GM23338 (cell line): ENCODE results near the gene TRAPPC2. TPM values are rescaled to one million over a fixed set of nuclear protein-coding genes. Genes with fewer than 3 reads are reported as not detected.

Experiments
- ATAC-seq: fragments of 200-7000 bp; cut with Tn5 transposase; 3 replicates; pipeline ENCODE4 v1.9.1; 2020
- DNase-seq: peaks from one replicate; pipeline ENCODE4 v3.0.0-alpha.2; 2015; ENCODE audit warnings: low spot score
- H2AFZ ChIP-seq: fragments of 200-600 bp; sonication (generic); 2 replicates; pipeline ENCODE4 v1.8.0; 2016; ENCODE audit warnings: antibody characterized with exemption, mild to moderate bottlenecking, moderate library complexity
- H3F3A ChIP-seq: fragments of 200-600 bp; sonication (generic); replicated peaks from 2 replicates; pipeline ENCODE4 v1.8.0; 2017; ENCODE audit warnings: antibody characterized with exemption, mixed run types, low read depth
- H3K27ac ChIP-seq: fragments of 200-600 bp; sonication (generic); 2 replicates; pipeline ENCODE4 v1.6.1; 2016; ENCODE audit warnings: low read depth
- H3K27me3 ChIP-seq: fragments of 200-600 bp; sonication (generic); 2 replicates; pipeline ENCODE4 v1.8.0; 2016; ENCODE audit warnings: mild to moderate bottlenecking, mixed run types, moderate library complexity; ENCODE audit not compliant: insufficient read depth
- H3K36me3 ChIP-seq: fragments of 200-600 bp; sonication (generic); 2 replicates; pipeline ENCODE4 v1.8.0; 2016; ENCODE audit warnings: mild to moderate bottlenecking; ENCODE audit not compliant: insufficient read depth
- H3K4me1 ChIP-seq: fragments of 200-600 bp; sonication (generic); 2 replicates; pipeline ENCODE4 v1.8.0; 2016; ENCODE audit warnings: mild to moderate bottlenecking, moderate library complexity; ENCODE audit not compliant: insufficient read depth
- H3K4me2 ChIP-seq: fragments of 200-600 bp; sonication (generic); 2 replicates; pipeline ENCODE4 v1.7.1; 2017; ENCODE audit warnings: mixed run types
- H3K4me3 ChIP-seq: fragments of 200-600 bp; sonication (generic); 2 replicates; pipeline ENCODE4 v1.6.1; 2016; ENCODE audit warnings: mixed run types
- H3K79me2 ChIP-seq: fragments of 200-600 bp; sonication (generic); replicated peaks from 2 replicates; pipeline ENCODE4 v1.8.0; 2017; ENCODE audit warnings: mild to moderate bottlenecking; ENCODE audit not compliant: insufficient read depth
- H3K9me2 ChIP-seq: fragments of 200-600 bp; sonication (generic); 2 replicates; pipeline ENCODE4 v1.8.0; 2017; ENCODE audit not compliant: insufficient read depth
- H4K20me1 ChIP-seq: fragments of 200-600 bp; sonication (generic); replicated peaks from 2 replicates; pipeline ENCODE4 v1.8.0; 2017; ENCODE audit warnings: mild to moderate bottlenecking; ENCODE audit not compliant: insufficient read depth
- H3K27ac Mint-ChIP-seq: 2 replicates; pipeline ENCODE4 v1.8.0; 2020; ENCODE audit warnings: inconsistent platforms, mild to moderate bottlenecking, moderate library complexity, mixed read lengths
- H3K27me3 Mint-ChIP-seq: 3 replicates; pipeline ENCODE4 v1.8.0; 2022; ENCODE audit warnings: low read depth, mild to moderate bottlenecking, moderate library complexity, mixed read lengths, inconsistent platforms; ENCODE audit not compliant: insufficient read depth, poor library complexity
- H3K36me3 Mint-ChIP-seq: 3 replicates; pipeline ENCODE4 v1.8.0; 2021; ENCODE audit warnings: low read depth, mild to moderate bottlenecking, inconsistent platforms, moderate library complexity, mixed read lengths
- H3K4me1 Mint-ChIP-seq: 3 replicates; pipeline ENCODE4 v1.8.0; 2020; ENCODE audit warnings: mild to moderate bottlenecking, inconsistent platforms, mixed read lengths
- H3K4me3 Mint-ChIP-seq: 3 replicates; pipeline ENCODE4 v1.8.0; 2021; ENCODE audit warnings: moderate library complexity, mild to moderate bottlenecking, inconsistent platforms, mixed read lengths
- H3K9me3 Mint-ChIP-seq: 3 replicates; pipeline ENCODE4 v1.8.0; 2020; ENCODE audit warnings: moderate library complexity, mild to moderate bottlenecking, inconsistent platforms, mixed read lengths
- CREB1 ChIP-seq: fragments of 250-450 bp; sonication (Bioruptor Pico); IDR thresholded peaks from 2 replicates; pipeline ENCODE4 v1.5.0; 2020; ENCODE audit warnings: low read depth, mild to moderate bottlenecking, moderate library complexity
- EZH2 ChIP-seq: fragments of 200-600 bp; sonication (generic); IDR thresholded peaks from one replicate; pipeline ENCODE4 v1.8.0; 2017; ENCODE audit warnings: antibody characterized with exemption, mild to moderate bottlenecking, low read depth; ENCODE audit not compliant: unreplicated experiment
- NANOG ChIP-seq: IDR thresholded peaks from 2 replicates; pipeline ENCODE4 v1.6.1; 2016; ENCODE audit warnings: antibody characterized with exemption, borderline replicate concordance
- POLR2AphosphoS5 ChIP-seq: IDR thresholded peaks from 2 replicates; pipeline ENCODE4 v1.6.1; 2016; ENCODE audit warnings: antibody characterized with exemption, low read depth
- REST ChIP-seq: IDR thresholded peaks from one replicate; pipeline ENCODE4 v1.6.1; 2018; ENCODE audit warnings: antibody characterized with exemption; ENCODE audit not compliant: unreplicated experiment
- ZNF462 ChIP-seq: fragments of 250-450 bp; sonication (Bioruptor Pico); IDR thresholded peaks from 2 replicates; pipeline ENCODE4 v1.5.0; 2020; ENCODE audit warnings: mild to moderate bottlenecking, moderate library complexity
- polyA plus RNA-seq: library from polyadenylated mRNA; unstranded; fragments of >200 nt; fragmentation: Nextera tagmentation; extraction: Ambion mirVana; gene quantifications from 2 replicates; pipeline ENCODE4 v1.2.1, GENCODE V29; 2016
- total RNA-seq: library from RNA; depleted of rRNA; stranded (reverse); fragments of >200 nt; shearing (Covaris generic); gene quantifications from 2 replicates; pipeline ENCODE4 v1.2.3, GENCODE V29; 2014
- TF ChIP-seq, protein P1 (sequence below): IDR thresholded peaks from 2 replicates; pipeline ENCODE4 v1.6.1; 2016; ENCODE audit warnings: antibody characterized with exemption
- TF ChIP-seq, protein P2 (sequence below), 2 experiments: fragments of 200-600 bp in 1 of 2; sonication (generic) in 1 of 2; conservative IDR thresholded peaks; 2 replicates each; pipeline versions ENCODE4 v1.5.1 to v1.6.1; 2016 to 2017; ENCODE audit warnings: antibody characterized with exemption in 2 of 2, low read depth in 2 of 2, mild to moderate bottlenecking in 2 of 2, moderate library complexity in 1 of 2

The TRAPPC2 gene
- total and polyA plus RNA-seq, 2 experiments from 2014 or later: 11.7 to 14.6 TPM

DNA sequence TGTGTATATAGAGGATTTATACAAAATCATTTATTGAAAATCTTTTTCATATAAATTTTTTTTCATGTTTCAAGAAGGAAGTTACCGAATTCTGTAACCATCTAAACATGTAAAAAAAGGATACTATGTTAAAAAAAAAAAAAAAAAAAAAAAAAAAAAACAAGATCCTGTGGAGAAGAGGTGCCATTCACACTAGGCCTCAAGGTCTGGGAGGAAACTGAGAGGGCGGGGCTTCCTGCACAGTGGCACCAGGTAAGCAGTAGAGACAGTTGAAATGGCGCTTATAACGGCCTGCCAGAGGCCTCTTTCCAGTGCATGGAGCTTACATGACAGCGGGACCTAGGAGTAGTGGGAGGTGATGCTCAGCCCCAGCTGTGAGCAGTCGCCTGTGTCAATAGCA is 17.5 kb downstream of the TRAPPC2 start:
- no peak for ATAC-seq
- H3K27me3 Mint-ChIP-seq: no peaks in the 10 kb centered on the region

More for the DNA sequence above, 17.5 kb downstream of the TRAPPC2 start:
- no peaks in the 10 kb centered on the region for H4K20me1 ChIP-seq
- H3K4me1 ChIP-seq: no peaks in the 10 kb centered on the region
- H3K4me3 ChIP-seq: no peak overlapping the region
- no peaks in the 10 kb centered on the region for H3F3A ChIP-seq
- no peak overlapping the region for H3K27ac ChIP-seq
- no peak overlapping the region for H3K27ac Mint-ChIP-seq
- no peaks in the 10 kb centered on the region for H3K4me1 Mint-ChIP-seq
- no peak overlapping the region for H3K4me2 ChIP-seq
- H3K9me2 ChIP-seq: no peaks in the 10 kb centered on the region
- H3K79me2 ChIP-seq: no peaks in the 10 kb centered on the region
- H3K4me3 Mint-ChIP-seq: no peak overlapping the region
- no peaks in the 10 kb centered on the region for H3K9me3 Mint-ChIP-seq
- peak; percentile 8 for DNase-seq
- H3K36me3 Mint-ChIP-seq: peaks cover 27% of the 10 kb centered on the region; the same call in 2 of the 3 replicates
- no peaks in the 10 kb centered on the region for H3K36me3 ChIP-seq
- no peak overlapping the region for H2AFZ ChIP-seq
- TF ChIP-seq CREB1 (CRISPR knock-in tag): no peak
- no peak for TF ChIP-seq EZH2
- TF ChIP-seq ZNF462 (CRISPR knock-in tag): no peak
- no peak for TF ChIP-seq NANOG
- TF ChIP-seq REST: no peak
- no peak for TF ChIP-seq POLR2AphosphoS5
- TF ChIP-seq, protein P1, sequence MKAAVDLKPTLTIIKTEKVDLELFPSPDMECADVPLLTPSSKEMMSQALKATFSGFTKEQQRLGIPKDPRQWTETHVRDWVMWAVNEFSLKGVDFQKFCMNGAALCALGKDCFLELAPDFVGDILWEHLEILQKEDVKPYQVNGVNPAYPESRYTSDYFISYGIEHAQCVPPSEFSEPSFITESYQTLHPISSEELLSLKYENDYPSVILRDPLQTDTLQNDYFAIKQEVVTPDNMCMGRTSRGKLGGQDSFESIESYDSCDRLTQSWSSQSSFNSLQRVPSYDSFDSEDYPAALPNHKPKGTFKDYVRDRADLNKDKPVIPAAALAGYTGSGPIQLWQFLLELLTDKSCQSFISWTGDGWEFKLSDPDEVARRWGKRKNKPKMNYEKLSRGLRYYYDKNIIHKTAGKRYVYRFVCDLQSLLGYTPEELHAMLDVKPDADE: no peak
- TF ChIP-seq, protein P2, sequence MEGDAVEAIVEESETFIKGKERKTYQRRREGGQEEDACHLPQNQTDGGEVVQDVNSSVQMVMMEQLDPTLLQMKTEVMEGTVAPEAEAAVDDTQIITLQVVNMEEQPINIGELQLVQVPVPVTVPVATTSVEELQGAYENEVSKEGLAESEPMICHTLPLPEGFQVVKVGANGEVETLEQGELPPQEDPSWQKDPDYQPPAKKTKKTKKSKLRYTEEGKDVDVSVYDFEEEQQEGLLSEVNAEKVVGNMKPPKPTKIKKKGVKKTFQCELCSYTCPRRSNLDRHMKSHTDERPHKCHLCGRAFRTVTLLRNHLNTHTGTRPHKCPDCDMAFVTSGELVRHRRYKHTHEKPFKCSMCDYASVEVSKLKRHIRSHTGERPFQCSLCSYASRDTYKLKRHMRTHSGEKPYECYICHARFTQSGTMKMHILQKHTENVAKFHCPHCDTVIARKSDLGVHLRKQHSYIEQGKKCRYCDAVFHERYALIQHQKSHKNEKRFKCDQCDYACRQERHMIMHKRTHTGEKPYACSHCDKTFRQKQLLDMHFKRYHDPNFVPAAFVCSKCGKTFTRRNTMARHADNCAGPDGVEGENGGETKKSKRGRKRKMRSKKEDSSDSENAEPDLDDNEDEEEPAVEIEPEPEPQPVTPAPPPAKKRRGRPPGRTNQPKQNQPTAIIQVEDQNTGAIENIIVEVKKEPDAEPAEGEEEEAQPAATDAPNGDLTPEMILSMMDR (conservative IDR thresholded peaks at IDR 0.05; ENCODE audit: low read depth in 2 of 2): no peak
- H3K27me3 ChIP-seq: no peaks in the 10 kb centered on the region
